GM23248 (cell line): ENCODE measurements around the gene UGT1A4. TPM values are rescaled to one million over a fixed set of nuclear protein-coding genes. Genes with fewer than 3 reads are reported as not detected.

ENCODE experiments used
- DNase-seq: peaks from one replicate; pipeline ENCODE4 v3.0.0-alpha.2; 2015
- H2AFZ ChIP-seq: fragments of 200-600 bp; sonication (generic); 2 replicates; pipeline ENCODE4 v1.6.1; 2016; ENCODE audit warnings: antibody characterized with exemption
- H3F3A ChIP-seq: fragments of 200-600 bp; sonication (generic); 2 replicates; pipeline ENCODE4 v1.6.1; 2016; ENCODE audit warnings: mild to moderate bottlenecking, antibody characterized with exemption, mixed run types; ENCODE audit not compliant: insufficient read depth
- H3K27ac ChIP-seq: fragments of 200-600 bp; sonication (generic); 2 replicates; pipeline ENCODE4 v1.5.1; 2016; ENCODE audit warnings: mild to moderate bottlenecking
- H3K27me3 ChIP-seq: fragments of 200-600 bp; sonication (generic); replicated peaks from 2 replicates; pipeline ENCODE4 v1.6.1; 2016; ENCODE audit warnings: mild to moderate bottlenecking; ENCODE audit not compliant: insufficient read depth
- H3K36me3 ChIP-seq: fragments of 200-600 bp; sonication (generic); 2 replicates; pipeline ENCODE4 v1.6.1; 2016; ENCODE audit warnings: low read depth, mild to moderate bottlenecking
- H3K4me1 ChIP-seq: fragments of 200-600 bp; sonication (generic); 2 replicates; pipeline ENCODE4 v1.6.1; 2016; ENCODE audit warnings: mild to moderate bottlenecking; ENCODE audit not compliant: insufficient read depth
- H3K4me2 ChIP-seq: fragments of 200-600 bp; sonication (generic); one replicate; pipeline ENCODE4 v1.6.1; 2016; ENCODE audit warnings: mild to moderate bottlenecking; ENCODE audit not compliant: unreplicated experiment
- H3K4me3 ChIP-seq: fragments of 200-600 bp; sonication (generic); 2 replicates; pipeline ENCODE4 v1.5.1; 2016; ENCODE audit warnings: mild to moderate bottlenecking
- H3K79me2 ChIP-seq: fragments of 200-600 bp; sonication (generic); 2 replicates; pipeline ENCODE4 v1.6.1; 2016; ENCODE audit warnings: mild to moderate bottlenecking; ENCODE audit not compliant: insufficient read depth
- H3K9ac ChIP-seq: fragments of 200-600 bp; sonication (generic); 2 replicates; pipeline ENCODE4 v1.6.1; 2016; ENCODE audit warnings: mild to moderate bottlenecking
- H3K9me2 ChIP-seq: fragments of 200-600 bp; sonication (generic); 2 replicates; pipeline ENCODE4 v1.6.1; 2016; ENCODE audit warnings: mixed run types, mild to moderate bottlenecking, moderate library complexity; ENCODE audit not compliant: insufficient read depth
- H3K9me3 ChIP-seq: fragments of 200-600 bp; sonication (generic); one replicate; pipeline ENCODE4 v1.6.1; 2017; ENCODE audit warnings: low read depth
- H4K20me1 ChIP-seq: fragments of 200-600 bp; sonication (generic); 2 replicates; pipeline ENCODE4 v1.6.0; 2016; ENCODE audit not compliant: insufficient read depth
- EZH2 ChIP-seq: fragments of 200-600 bp; sonication (generic); IDR thresholded peaks from 2 replicates; pipeline ENCODE4 v1.6.1; 2018; ENCODE audit warnings: antibody characterized with exemption, mild to moderate bottlenecking; ENCODE audit not compliant: insufficient read depth, poor library complexity, severe bottlenecking
- EZH2phosphoT487 ChIP-seq: fragments of 200-600 bp; sonication (generic); IDR thresholded peaks from 2 replicates; pipeline ENCODE4 v1.6.1; 2018; ENCODE audit warnings: antibody characterized with exemption, moderate library complexity, mild to moderate bottlenecking, low read depth; ENCODE audit not compliant: insufficient read depth
- WGBS, 2 experiments: methylation state at CpG; one replicate each; pipeline ENCODE4 v1.1.6; 2015 to 2017; ENCODE audit warnings: low lambda C conversion rate in 2 of 2, low coverage in 1 of 2; ENCODE audit errors: missing lambda C conversion rate in 2 of 2; 5-methylcytosine and 5-hydroxymethylcytosine counted together
- in situ Hi-C: fragments of 300-500 bp; cut with MboI; formaldehyde crosslinking; loops from 2 replicates; pipeline ENCODE4 v1.15.0; 2020
- polyA plus RNA-seq: library from polyadenylated mRNA; unstranded; fragments of >200 nt; fragmentation: Nextera tagmentation; extraction: Ambion mirVana; gene quantifications from 2 replicates; pipeline ENCODE4 v1.2.1, GENCODE V29; 2016
- total RNA-seq: library from RNA; depleted of rRNA; stranded (reverse); fragments of >200 nt; shearing (Covaris generic); gene quantifications from 2 replicates; pipeline ENCODE4 v1.2.3, GENCODE V29; 2014

Gene UGT1A4
- total and polyA plus RNA-seq, 2 experiments from 2014 or later, result not detected

- H3K36me3 ChIP-seq, result no peaks in the 10 kb centered on the region
- no peaks in the 10 kb centered on the region for H4K20me1 ChIP-seq
- H3K9me2 ChIP-seq, result no peaks in the 10 kb centered on the region
- no peaks in the 10 kb centered on the region for H3K79me2 ChIP-seq
- in situ Hi-C loops, result no loop called here
- DNase-seq, result peak; percentile 24
- no peak overlapping the region for H3K9ac ChIP-seq
- no peaks in the 10 kb centered on the region for H3K9me3 ChIP-seq
- no peak overlapping the region for H3K4me2 ChIP-seq
- H3K27ac ChIP-seq, result no peak overlapping the region
- H3K4me3 ChIP-seq, result no peak overlapping the region
- H3F3A ChIP-seq, result no peaks in the 10 kb centered on the region
- H2AFZ ChIP-seq, result no peak overlapping the region
- 33 to 42% methylated on average over 17 to 18 of the region's 18 CpGs for WGBS, 2 experiments
- peaks cover 19% of the 10 kb centered on the region for H3K27me3 ChIP-seq
- no peak for TF ChIP-seq EZH2phosphoT487
- TF ChIP-seq EZH2, result no peak
- H3K4me1 ChIP-seq, result peaks cover 3% of the 10 kb centered on the region; the same call in 1 of the 2 replicates
Observed at GRCh38 chr2:233819884-233820773, 101.6 kb downstream of the UGT1A4 start.

- WGBS, 2 experiments, result 39 to 42% methylated on average over 6 of the region's 6 CpGs
Observed at GRCh38 chr2:233820774-233821105, 102.2 kb downstream of the UGT1A4 start.

GRCh38 chr2:233821196-233821595 is 102.7 kb downstream of the UGT1A4 start:
- Histone ChIP-seq H3K9me3 (no peaks in the 10 kb centered on the region), H2AFZ (no peak overlapping the region), H3K4me3 (no peak overlapping the region), H3K27ac (no peak overlapping the region), H3K36me3 (no peaks in the 10 kb centered on the region), H3K27me3 (peaks cover 19% of the 10 kb centered on the region), H3K4me1 (no peaks in the 10 kb centered on the region; the same call in 1 of the 2 replicates), H4K20me1 (no peaks in the 10 kb centered on the region), H3K9ac (no peak overlapping the region), H3F3A (no peaks in the 10 kb centered on the region), H3K79me2 (no peaks in the 10 kb centered on the region), H3K4me2 (no peak overlapping the region), H3K9me2 (no peaks in the 10 kb centered on the region)
- TF ChIP-seq EZH2phosphoT487 (no peak), EZH2 (no peak)
- WGBS, 2 experiments, result 60 to 67% methylated on average over 3 of the region's 3 CpGs
- no peak for DNase-seq
- in situ Hi-C loops, result no loop called here

More at GRCh38 chr2:233820774-233821105, 102.2 kb downstream of the UGT1A4 start:
- in situ Hi-C loops, result no loop called here
- Histone ChIP-seq H3K4me3 (no peak overlapping the region), H3K4me1 (peaks cover 3% of the 10 kb centered on the region; the same call in 1 of the 2 replicates), H3K27me3 (peaks cover 19% of the 10 kb centered on the region), H3K79me2 (no peaks in the 10 kb centered on the region), H3K9me3 (no peaks in the 10 kb centered on the region), H3K9me2 (no peaks in the 10 kb centered on the region), H3K4me2 (no peak overlapping the region), H4K20me1 (no peaks in the 10 kb centered on the region), H2AFZ (no peak overlapping the region), H3K9ac (no peak overlapping the region), H3K36me3 (no peaks in the 10 kb centered on the region), H3K27ac (no peak overlapping the region), H3F3A (no peaks in the 10 kb centered on the region)
- TF ChIP-seq EZH2 (no peak), EZH2phosphoT487 (no peak)
- no peak for DNase-seq

- H3K9me2 ChIP-seq, result no peaks in the 10 kb centered on the region
- TF ChIP-seq EZH2phosphoT487, result no peak
- TF ChIP-seq EZH2, result no peak
- no peak overlapping the region for H2AFZ ChIP-seq
- H3F3A ChIP-seq, result no peaks in the 10 kb centered on the region
- no peaks in the 10 kb centered on the region for H4K20me1 ChIP-seq
- no peaks in the 10 kb centered on the region for H3K9me3 ChIP-seq
- H3K4me1 ChIP-seq, result no peaks in the 10 kb centered on the region
- no peak overlapping the region for H3K9ac ChIP-seq
- H3K27me3 ChIP-seq, result peaks cover 19% of the 10 kb centered on the region
- H3K36me3 ChIP-seq, result no peaks in the 10 kb centered on the region
- no peak overlapping the region for H3K27ac ChIP-seq
- H3K4me3 ChIP-seq, result no peak overlapping the region
- no peak for DNase-seq
- H3K79me2 ChIP-seq, result no peaks in the 10 kb centered on the region
- 59% methylated on average over 8 of the region's 8 CpGs for WGBS, 2 experiments
- H3K4me2 ChIP-seq, result no peak overlapping the region
- in situ Hi-C loops, result no loop called here
Observed at GRCh38 chr2:233821709-233822100, 103.2 kb downstream of the UGT1A4 start.
